GM19328 (cell line): Measurements from ENCODE around the gene ATP5F1B.

Experiments used
- ATAC-seq: cut with Tn5 transposase; IDR thresholded peaks from one replicate; pipeline ENCODE4 v1.9.1; 2021; ENCODE audit warnings: mild to moderate bottlenecking, moderate library complexity; ENCODE audit not compliant: unreplicated experiment

The ATP5F1B gene

DNA sequence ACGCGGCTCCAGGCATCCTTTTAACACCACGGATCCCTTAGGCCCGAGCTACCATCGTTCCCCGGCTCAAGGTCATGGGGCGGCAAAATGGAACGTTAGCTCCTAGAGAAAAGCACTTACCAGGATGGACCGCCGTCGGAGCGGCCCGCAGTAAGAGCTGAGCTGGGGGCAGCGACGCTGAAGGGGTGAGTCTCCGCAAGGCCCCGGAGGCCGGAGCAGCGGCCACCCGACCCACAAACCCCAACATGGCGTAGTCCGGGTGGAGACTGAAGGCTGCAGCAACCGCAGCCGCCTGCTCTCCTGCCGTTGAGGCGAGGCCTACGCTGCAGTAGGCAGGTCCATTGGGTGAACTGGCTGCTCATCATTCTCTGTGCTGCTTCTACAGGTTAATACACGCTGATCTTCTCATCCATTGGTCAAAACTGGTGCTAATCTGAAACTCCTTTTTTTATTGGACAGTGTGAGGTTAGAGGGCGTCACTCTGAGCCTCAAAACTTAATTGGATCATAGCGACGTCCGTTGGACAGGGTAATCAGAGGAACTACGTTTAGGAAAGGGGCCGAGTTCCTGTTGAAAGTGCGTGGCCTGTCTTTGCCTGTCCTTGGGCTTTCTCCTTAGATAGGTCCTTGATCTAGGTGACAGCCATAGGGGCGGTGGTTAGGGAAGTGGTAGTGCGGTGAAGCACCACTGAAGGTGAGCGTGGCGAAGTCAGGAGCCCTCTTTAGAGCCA lies at the start of gene ATP5F1B:
Gene ATP5F1B (minus strand): TSS at position 268 of the 730 bp plus-strand sequence. CDS start 21 bp downstream, at position 247.
- peak; percentile 99 for ATAC-seq

GRCh38 chr12:56694161-56694560 lies 48.4 kb upstream of the ATP5F1B start:
- no peak for ATAC-seq

GRCh38 chr12:56688846-56689109 lies 43.0 kb upstream of the ATP5F1B start:
- ATAC-seq = no peak

DNA sequence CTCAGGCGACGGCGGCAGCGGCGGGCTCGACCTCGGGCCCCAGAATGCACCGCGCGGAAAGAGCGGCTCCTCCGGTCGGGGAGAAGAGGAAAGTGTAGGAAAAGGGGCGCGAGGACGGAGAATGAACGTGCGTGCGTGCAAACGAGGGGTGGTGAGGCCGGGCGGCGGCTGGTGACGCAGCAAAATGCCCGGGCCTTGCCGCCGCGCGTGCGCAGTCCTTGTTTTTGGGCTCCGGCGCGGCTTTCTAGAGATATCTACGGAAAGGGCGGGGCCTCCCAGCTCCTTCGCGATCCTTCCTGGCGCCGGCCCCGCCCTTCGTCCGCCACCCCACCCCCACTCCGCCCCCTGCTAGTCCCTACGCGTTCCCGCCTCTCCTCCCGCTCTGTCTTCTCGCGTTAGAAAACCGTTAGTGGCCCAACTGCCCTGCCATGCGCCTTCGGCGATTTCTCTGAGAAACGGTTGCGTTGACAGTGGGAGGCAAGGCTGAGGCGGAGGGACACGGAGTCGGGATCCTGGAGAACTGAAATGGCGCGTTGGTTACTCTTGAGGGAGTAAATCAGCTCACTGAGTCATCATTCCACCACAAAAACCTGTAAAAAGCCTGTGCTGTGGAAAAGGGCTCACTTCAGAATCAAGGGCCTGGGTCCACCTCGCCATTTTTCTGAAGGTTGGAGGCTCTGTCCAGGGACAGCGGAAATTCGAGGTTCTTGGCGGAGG lies 42.5 kb upstream of the ATP5F1B start, which contains the start of gene PTGES3:
Gene PTGES3 (minus strand): TSS at position 156 of the 717 bp plus-strand sequence. CDS start 285 bp downstream, outside the sequence.
- ATAC-seq = peak; percentile 53

GRCh38 chr12:56687223-56688128 lies 41.7 kb upstream of the ATP5F1B start:
- peak; percentile 12 for ATAC-seq

DNA sequence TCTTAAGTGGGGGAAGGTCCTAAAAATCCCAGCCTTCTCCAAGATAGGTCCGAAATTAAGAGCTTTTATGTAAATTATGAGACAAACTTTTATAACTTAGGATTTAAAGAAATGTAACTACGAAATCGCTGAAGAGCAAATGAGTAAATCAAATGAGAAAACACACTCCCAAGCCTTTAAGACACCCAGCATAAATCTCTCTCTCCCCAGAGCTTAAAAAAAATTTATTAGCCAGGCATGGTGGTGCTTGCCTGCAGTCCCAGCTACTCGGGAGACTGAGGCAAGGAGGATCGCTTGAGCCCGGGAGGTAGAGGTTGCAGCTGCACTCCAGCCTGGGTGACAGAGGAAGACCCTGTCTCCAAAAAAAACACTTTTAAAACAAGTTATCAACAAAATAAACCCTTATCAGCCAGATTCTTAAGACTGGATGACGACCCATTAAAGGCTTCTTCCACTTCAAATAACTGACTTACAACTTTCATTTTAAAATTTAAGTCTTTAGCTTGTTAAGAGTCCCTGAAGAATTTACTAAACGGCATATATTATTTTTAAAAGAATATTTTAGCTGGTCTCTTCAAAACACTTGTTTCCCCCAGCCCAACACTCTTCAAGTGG lies 39.1 kb upstream of the ATP5F1B start:
- no peak for ATAC-seq

GRCh38 chr12:56682323-56682722 lies 36.5 kb upstream of the ATP5F1B start:
- ATAC-seq = no peak

- no peak for ATAC-seq
Observed at GRCh38 chr12:56679883-56680575, 34.2 kb upstream of the ATP5F1B start.

DNA sequence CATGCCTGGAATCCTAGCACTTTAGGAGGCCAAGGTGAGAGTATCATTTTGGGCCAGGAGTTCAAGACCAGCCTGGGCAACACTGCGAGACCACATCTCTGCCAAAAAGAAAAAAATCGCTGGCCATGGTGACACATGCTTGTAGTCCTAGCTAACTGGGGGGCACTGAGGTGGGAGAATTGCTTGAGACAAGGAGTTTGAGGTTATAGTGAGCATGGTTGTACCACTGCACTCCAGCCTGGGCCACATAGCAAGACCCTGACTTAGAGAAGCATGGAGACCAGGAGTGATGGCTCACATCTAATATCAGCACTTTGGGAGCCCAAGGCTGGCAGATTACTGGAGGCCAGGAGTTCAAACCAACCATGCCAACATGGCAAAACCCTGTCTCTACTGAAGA lies 33.1 kb upstream of the ATP5F1B start:
- ATAC-seq = no peak

- ATAC-seq = no peak
Observed at GRCh38 chr12:56677680-56678079, 31.9 kb upstream of the ATP5F1B start.

DNA sequence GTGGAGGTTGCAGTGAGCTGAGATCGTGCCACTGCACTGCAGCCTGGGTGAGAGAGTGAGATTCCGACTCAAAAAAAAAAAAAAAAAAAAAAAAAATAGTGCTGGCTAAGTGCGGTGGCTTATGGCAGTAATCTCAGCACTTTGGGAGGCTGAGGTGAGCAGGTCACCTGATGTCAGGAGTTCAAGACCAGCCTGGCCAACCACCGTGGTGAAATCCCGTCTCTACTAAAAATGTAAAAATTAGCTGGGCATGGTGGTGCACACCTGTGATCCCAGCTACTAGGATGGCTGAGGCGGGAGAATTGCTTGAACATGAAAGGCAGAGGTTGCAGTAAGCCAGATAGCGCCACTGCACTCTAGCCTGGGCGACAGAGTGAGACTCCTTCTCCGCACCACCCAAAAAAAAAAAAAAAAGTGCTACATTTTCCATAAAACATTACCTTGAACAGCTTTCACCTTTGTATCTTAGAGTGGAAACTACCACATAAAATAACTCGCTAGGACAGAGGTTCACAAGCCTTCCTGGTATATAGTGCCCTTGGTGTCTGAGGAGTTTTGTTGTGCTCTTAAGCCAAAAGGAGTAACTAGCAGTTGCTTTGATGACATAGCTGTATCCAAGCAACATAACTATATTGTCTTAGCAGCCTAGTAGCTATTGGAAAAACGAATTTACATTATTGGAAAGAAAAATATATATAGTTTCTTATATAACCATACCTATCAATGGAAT lies 31.2 kb upstream of the ATP5F1B start:
- no peak for ATAC-seq

GRCh38 chr12:56671608-56672007 lies 25.8 kb upstream of the ATP5F1B start:
- no peak for ATAC-seq

DNA sequence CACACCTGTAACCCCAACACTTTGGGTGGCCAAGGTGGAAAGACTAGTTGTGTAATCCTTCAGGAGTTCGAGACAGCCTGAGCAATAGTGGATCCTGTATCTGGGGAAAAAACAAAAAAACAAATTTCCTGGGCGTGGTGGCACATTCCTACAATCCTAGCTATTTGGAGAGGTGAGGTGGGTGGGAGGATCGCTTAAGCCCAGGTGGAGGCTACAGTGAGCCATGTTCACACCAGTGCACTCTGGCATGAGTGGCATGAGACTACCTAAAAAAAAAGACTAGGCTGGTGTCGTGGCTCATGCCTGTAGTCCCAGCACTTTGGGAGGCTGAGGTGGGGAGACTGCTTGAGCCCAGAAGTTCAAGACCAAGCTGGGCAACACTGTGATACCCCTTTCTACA lies 25.1 kb upstream of the ATP5F1B start:
- no peak for ATAC-seq

GRCh38 chr12:56668197-56668457 lies 22.3 kb upstream of the ATP5F1B start:
- no peak for ATAC-seq

- no peak for ATAC-seq
Observed at GRCh38 chr12:56661979-56662638, 16.3 kb upstream of the ATP5F1B start.

GRCh38 chr12:56661560-56661959 lies 15.8 kb upstream of the ATP5F1B start:
- ATAC-seq = no peak

DNA sequence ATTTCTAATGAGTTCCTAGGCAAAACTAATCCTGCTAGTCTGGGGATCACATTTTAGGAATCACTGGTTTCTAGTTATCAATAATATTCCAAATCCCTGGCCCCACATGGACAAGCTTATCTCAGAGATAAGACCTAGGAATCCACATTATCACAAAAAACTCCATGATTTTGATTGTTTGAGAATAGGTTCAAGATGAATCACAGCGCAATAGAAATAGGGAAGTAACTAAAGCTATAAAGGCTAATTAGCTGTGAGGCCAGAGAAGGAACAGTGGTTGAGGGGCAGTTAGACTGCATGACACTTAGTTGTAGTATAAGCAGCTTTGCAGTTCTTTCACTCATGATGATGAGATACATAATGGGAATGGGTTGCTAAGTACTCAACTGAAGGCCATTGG lies 13.1 kb upstream of the ATP5F1B start:
- no peak for ATAC-seq

DNA sequence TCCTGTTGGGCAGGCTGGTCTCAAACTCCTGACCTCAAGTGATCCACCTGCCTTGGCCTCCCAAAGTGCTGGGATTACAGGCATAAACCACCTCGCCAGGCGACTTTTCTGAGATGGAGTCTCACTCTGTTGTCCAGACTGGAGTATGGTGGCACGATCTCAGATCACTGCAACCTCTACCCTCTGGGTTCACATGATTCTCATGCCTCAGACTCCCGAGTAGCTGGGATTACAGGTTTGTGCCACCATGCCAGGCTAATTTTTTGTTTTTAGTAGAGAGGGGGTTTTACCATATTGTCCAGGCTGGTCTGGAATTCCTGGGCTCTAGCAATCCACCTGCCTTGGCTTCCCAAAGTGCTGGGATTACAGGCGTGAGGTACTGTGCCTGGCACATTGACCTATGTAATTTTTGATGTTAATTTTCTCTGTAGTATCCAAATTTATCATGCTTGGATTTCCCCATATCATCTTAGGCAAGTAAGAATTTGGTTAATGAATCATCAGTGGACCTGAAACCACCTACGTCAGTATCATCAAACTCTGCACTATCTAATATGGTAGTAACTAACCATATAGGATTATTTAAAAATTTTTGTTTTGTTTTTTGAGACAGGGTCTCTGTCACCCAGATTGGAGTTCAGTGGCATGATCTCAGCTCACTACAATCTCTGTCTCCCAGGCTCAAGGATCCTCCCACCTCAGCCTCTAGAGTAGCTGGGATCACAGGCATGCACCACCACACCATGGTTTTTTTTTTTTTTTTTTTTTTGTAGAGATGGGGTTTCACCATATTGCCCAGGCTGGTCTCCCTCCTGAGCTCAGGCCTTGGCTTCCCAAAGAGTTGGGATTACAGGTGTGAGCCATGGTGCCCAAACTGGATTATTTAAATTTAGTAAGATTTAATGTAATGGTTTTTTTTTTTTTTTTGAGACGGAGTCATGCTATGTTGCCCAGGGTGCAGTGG lies 11.9 kb upstream of the ATP5F1B start:
- no peak for ATAC-seq
